ENCODE results near the gene NRG3.

DNA sequence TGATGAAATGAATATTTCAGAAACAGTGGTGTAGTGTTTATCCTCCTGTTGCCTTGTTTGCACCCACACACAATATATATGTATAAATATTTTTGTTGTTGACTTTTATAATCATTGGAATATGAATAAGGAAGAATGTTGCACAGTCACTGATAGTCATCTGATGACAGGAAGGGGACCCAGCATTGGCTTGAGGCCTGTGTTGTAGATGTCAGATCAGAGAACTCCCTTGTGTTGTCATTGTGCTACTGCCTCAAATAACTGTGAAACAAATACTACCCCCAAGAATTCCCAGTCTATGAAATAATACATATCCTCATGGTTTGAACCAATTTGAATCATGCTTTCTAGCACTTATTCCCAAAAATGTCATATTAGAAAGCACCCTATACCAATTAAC is 84.0 kb downstream of the NRG3 start:
- TF ChIP-seq, protein P1, sequence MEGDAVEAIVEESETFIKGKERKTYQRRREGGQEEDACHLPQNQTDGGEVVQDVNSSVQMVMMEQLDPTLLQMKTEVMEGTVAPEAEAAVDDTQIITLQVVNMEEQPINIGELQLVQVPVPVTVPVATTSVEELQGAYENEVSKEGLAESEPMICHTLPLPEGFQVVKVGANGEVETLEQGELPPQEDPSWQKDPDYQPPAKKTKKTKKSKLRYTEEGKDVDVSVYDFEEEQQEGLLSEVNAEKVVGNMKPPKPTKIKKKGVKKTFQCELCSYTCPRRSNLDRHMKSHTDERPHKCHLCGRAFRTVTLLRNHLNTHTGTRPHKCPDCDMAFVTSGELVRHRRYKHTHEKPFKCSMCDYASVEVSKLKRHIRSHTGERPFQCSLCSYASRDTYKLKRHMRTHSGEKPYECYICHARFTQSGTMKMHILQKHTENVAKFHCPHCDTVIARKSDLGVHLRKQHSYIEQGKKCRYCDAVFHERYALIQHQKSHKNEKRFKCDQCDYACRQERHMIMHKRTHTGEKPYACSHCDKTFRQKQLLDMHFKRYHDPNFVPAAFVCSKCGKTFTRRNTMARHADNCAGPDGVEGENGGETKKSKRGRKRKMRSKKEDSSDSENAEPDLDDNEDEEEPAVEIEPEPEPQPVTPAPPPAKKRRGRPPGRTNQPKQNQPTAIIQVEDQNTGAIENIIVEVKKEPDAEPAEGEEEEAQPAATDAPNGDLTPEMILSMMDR (IDR thresholded peaks at IDR 0.05) = no peak
- no peak for TF ChIP-seq POLR2A (IDR thresholded peaks at IDR 0.05)
- no peak for TF ChIP-seq EP300 (IDR thresholded peaks at IDR 0.05)

All from ovary (tissue), 3 donors.